GM21381 (cell line): ENCODE results near the gene COMMD9.

Experiments used
- ATAC-seq: cut with Tn5 transposase; IDR thresholded peaks from one replicate; pipeline ENCODE4 v1.9.1; 2021; ENCODE audit warnings: mild to moderate bottlenecking, moderate library complexity; ENCODE audit not compliant: unreplicated experiment

Gene COMMD9

DNA sequence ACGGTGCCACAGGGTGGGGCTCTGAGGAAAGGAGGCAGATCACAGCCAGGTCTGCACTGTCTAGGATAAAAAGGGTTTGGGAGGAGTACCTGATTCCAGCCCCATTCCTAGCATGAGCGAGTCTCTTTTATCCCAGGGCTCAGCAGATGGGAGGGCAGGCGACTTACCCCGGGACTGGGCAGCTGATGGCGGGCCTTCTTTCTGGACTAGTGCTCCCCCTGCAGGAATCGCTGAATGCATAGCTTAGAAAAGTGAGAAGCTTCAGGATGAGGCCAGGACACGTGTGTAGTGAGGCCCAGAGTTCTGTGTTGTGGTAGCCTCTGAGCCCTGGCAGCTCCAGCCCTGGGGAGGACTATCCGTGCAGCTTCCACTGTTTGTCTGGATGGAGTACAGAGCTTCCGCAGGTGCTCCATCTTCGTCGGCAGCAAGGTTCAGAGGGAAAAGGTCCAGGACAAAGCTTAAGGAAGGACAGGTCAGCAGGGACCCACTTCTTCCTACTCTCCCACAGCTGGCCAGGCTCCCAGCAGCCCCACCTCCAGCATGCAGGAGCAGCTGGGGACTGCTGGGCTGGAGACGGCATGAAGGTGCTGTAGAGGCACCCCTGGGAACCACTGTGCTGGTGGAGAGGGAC lies 30.4 kb downstream of the COMMD9 start:
- no peak for ATAC-seq

DNA sequence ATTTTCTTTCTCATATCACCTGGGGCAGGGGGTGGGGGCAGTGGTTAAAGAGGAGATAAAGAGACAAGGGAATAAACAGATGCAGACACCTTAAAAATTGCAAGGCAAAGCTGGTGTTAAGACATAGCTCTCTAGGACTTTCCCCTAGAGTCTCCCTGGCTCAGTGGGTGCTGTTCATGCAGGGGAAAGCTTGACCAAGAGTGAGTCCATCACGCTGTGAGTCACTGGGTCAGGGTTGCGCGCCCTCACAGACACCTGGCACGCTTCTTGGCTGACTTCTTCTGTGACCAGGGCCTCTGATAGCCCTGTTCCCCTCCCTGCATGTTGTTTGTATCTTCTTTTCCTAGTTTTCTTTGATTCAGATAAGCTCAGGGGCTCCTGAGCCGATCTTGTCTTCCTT lies 31.9 kb downstream of the COMMD9 start:
- ATAC-seq: no peak

DNA sequence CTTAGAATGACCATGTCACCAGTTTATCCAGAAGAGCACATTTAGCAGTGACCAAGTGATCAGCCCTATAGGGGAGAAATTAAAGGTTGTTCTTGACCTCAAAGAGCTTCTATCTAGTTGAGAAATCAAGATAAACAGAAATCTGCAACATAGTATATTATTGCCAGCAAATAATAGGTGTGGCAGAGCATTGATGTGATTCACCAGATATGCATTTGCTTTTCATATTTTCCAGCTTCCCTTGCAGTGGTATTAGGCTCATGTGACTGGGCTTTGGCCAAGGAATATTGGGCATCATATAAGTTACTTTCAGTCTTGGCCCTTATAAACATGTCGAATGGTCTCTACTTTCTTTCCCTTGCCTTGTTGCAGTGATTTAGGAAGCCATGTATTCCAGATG lies 34.5 kb downstream of the COMMD9 start:
- ATAC-seq: no peak

DNA sequence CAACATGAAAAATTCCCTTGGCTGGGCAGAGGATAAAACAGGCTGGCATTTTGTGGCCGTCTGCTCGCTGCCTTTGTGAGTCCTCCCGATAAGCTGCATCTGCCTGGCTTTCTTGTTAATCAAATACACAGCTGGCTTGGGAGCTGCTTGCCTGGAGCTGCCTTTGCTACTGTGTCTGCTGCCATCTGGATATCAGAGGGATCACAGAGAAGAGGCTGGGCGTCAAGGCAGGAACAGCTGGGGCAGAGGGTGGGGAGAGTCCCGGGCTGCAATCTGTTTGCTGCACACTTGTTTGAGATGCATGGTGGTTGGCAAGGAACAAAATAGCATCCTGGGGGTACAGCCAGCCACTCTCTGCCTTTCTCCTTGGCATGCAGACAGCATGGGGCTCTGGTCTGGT lies 36.0 kb downstream of the COMMD9 start:
- ATAC-seq: no peak

DNA sequence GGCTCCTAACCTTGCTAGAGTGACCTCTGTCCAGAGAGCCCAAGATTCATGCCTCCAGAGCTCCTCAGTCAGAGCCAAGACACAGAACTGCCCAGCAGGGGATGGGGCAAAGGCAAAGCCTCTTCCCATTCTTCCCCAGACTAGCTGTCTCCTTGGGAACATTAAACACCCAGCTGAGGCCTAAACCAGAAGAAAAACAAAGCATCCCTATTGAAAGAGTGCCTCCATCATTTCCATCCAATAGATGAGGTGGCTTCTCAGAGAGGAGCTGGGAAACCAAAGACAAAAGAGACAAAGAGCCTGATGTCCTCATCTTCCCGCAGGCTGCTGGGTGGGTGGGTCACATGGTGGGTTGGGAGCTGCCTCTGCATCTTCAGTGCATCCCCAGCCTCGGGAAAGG lies 37.4 kb downstream of the COMMD9 start:
- no peak for ATAC-seq

DNA sequence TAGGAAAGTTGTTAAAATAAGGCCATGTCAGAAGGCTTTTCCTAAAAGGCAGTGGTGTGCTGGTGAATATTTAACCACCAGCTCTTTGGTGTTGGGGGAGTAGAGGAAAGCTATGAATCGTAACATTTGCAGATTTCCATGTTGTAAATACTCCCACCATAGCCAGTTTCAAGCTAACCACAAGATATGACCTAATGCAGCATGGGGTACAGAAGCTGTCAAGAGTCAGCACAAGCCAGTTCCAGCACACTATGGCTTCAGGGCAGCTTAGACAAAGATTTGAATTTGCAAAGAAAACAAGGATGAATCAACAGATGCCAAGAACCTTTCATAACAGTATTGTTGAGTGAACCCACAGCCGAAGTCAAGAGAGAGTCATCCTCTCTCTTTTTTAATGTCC lies 40.0 kb downstream of the COMMD9 start:
- ATAC-seq: no peak

DNA sequence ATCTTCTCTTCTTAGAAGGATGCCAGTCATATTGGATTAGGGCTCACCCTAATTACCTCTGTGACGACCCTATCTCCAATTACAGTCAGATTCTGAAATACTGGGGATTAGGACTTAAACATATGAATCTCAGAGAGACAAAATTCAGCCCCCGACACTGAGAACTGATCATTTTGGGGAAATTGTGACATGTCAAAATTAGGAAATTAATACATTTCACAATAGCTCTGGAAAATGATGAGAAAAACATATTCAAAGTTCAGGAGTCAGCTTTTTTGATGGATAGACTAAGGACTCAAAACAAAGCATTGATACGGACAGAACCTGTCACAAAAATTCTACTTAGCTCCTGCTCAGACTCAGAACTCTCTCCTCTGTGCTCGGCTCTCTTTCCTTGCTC lies 40.8 kb downstream of the COMMD9 start:
- no peak for ATAC-seq

DNA sequence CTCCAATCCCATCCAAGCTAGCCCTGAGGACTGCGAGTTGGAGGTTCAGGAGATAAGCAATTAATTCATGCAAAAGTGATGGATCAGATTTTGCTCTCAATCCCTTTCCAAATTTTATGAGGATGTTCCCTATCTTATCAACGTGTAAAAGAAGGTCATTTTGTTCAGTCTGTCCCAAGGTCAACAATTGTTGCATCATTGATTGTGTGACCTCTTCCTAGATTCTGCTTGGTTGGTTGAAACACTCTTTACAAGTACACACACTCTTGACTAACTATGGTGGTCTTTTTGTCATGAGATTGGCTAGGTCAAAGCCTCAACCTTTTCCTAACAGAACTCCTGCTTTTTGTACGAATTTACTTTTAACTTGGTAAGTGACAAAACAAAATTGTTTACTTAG lies 41.7 kb downstream of the COMMD9 start:
- no peak for ATAC-seq

DNA sequence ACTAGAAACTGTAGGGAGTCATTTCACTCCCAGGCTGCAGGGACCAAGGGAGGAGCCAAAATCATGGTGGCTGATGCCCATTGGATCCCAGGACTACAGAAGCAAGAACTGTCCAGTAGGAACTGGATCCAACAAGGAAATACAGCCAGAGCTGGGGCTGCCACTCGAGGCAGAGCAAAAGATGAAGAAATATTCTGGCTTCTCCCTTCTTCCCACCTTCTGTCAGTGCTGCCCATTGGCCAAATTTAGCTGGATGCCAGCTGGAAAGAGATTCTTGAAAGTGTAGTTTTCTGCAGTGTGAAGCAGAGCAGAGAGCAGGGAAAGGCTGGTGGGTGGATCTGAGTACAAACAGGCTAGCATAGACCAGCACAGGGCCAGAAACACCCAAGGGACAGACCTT lies 45.6 kb downstream of the COMMD9 start:
- no peak for ATAC-seq

DNA sequence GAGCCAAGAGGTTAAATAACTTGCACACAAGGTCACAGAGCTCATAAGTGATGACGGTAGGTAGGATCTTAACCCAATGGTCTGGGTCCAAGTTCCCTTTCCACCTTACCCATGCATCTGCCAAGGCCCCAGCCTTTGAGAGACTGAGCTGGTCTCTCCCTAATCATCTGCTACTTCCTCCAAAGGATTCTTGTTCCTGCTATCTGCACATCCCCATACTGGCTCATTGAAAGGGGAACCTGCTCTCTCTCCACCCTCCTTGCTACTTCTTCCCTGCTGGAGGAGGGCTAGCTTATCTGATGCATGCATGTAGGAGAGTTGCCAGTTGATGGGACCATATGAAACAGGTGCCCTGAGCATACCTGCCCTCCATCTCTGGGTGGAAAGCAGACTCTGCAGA lies 47.7 kb downstream of the COMMD9 start:
- ATAC-seq: no peak

DNA sequence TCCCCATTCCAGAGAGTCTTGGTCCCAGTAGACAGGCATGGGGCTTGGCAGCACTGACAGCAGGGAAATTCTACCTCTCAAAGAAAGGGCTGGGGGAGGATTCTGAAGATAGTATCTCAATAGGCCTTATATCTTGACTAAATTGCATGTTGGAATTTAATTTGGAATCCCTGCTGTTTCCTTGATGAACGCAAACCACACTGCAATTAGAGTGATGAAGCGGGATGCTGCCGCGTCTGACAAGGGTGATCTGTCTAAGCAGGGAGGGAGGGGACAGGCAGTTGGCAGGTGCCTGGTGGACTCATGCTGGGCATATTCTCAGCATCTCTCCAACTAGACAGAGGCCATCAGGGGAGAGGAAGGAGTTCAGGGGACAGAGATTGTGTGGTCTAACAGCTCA lies 48.4 kb downstream of the COMMD9 start:
- ATAC-seq: no peak

DNA sequence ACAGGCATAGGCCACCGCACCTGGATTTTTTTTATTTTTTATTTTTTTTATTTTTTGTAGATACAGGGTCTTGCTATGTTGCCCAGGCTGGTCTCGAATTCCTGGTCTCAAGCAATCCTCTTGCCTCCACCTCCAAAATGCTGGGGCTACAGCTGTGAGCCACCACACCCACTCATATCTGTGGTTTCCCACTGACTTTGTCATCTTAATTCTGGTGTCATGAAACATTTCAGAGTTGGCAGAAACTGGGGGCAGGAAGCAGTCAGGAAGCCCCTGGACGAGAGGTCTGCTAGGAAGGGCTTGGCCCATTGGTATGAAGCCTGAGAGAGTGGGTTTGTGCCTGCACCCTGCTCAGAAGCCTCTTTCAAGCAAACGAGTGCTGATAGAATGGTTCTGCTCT lies 49.1 kb downstream of the COMMD9 start:
- no peak for ATAC-seq

DNA sequence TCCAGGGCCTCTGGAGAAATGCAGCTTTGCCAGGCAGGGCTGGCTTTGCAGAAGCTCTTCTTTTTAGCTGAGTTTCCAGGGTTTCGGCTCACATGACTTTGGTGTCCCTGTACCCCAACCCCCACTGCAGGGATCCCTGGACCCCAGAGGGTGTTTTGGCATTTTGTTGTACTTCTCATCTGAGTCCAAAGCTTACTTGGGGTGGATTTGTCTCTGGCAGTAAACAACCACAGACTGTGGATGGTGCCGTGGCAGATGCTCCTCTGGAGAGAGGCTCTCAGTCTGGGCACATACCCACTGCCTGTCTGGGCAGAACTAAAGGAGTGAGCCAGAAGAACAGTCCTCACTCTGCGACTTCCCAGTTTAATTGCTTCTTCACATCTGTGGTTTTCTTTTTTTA lies 49.6 kb downstream of the COMMD9 start:
- no peak for ATAC-seq

DNA sequence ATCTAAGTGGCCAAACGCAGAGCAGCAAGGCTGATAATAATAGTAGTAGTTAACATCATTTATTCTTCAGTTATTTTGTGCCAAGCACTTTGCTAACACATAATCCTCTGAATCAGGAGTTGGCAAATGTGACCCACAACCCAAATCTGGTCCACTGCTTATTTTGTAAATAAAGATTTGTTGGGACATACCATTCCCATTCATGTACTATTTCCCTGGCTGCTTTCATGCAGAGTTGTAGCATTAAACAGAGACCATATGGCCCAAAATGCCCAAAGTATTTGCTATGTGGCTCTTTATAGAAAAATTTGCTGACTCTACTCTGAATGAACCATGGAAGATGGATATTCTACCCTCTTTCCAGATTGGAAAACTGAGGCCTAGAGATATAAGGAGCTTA lies 50.3 kb downstream of the COMMD9 start:
- no peak for ATAC-seq

DNA sequence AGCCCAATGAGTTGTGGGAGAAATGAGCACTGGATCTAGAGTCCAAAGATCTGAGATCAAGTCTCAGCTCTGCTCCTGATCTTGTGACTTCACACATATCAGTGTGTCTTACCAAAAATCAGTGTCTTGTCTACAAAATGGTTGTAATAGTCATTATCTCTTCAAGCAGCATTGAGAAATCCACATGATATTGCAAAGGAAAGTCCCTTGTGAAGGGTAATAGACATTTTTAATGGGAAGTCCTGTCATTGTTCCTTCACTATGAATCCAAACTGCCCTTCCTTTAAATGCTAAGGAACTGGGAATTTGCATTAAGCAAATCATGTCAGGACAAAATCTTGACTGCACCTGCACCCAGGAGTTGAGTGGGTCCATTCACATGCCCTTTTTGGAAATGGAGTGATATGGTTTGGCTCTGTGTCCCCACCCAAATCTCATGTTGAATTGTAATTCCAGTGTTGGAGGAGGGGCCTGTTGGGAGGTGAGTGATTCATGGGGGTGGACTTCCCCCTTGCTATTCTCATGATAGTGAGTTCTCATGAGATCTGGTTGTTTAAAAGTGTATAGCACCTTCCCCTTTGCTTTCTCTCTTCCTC lies 51.1 kb downstream of the COMMD9 start:
- no peak for ATAC-seq

DNA sequence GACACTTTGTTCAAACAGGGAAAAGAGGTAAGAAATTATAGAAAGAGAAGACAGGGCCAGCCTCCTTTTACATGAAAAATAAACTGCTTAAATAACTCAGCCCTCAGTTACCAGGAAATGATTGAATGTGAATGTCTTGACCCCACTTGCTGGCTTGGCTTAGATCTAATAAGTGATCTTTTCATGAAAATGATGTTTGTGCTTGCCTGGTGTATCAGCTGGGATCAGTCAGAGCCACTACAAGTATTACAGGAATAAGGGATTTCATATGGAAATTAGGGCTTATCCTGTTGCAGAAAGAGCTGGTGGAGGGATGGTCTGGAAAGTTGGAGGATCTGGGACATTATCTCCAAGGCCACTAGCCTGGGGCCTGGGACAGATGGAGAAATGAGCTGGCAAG lies 51.8 kb downstream of the COMMD9 start:
- no peak for ATAC-seq

DNA sequence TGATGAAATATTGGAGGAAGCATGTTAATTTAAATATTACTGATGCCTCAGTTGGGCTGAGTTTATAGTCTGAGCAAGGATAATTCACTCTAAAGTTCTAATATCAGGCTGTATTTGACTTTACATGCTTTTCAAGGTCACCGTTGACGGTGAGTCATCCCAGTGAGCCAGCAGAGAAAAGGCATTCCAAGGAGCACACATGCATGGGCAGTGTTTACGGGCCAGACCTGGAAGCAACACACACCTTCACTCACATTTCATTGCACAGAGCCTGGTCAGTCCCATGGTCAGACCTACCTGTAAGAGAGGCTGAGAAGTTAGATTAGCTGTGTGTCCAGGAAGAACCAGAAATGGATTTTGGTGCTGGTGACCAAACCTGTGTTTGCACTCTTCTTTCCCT lies 53.5 kb downstream of the COMMD9 start:
- ATAC-seq: no peak

DNA sequence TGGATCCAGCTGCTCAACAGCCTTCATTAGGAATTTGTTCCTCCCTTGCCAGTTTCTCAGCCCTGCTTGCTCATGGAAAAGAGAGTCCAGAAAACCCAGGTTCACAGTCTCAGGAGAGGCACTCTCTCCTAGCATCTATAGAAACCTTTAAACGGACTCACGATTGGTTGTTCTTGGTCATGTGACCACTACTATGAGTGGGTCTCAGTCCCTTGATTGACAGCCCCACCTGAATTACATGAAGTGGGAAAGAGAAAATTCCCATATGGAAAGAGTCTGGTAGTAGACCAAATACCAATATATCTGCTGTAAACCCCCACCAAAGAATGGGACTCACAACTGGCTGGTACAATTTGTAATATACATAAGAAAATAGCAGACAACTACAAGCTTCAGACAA lies 54.4 kb downstream of the COMMD9 start:
- ATAC-seq: no peak

DNA sequence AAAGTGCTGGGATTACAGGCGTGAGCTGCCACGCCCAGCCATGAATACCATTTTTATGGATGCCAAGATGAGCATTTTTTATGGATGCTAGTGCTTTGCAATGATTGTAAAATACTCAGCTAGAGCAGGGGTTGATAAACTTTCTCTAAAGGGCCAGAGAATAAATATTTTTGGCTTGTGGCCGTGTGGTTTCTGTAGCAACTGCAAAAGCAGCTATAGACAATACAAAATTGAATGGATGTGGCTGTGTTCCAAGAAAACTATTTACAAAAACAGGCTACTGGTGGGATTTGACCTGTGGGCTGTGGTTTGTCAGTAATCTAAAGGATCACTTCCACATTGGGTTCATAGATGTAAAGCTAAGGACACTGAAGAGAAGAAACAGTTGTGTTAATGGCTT lies 56.0 kb downstream of the COMMD9 start:
- no peak for ATAC-seq

DNA sequence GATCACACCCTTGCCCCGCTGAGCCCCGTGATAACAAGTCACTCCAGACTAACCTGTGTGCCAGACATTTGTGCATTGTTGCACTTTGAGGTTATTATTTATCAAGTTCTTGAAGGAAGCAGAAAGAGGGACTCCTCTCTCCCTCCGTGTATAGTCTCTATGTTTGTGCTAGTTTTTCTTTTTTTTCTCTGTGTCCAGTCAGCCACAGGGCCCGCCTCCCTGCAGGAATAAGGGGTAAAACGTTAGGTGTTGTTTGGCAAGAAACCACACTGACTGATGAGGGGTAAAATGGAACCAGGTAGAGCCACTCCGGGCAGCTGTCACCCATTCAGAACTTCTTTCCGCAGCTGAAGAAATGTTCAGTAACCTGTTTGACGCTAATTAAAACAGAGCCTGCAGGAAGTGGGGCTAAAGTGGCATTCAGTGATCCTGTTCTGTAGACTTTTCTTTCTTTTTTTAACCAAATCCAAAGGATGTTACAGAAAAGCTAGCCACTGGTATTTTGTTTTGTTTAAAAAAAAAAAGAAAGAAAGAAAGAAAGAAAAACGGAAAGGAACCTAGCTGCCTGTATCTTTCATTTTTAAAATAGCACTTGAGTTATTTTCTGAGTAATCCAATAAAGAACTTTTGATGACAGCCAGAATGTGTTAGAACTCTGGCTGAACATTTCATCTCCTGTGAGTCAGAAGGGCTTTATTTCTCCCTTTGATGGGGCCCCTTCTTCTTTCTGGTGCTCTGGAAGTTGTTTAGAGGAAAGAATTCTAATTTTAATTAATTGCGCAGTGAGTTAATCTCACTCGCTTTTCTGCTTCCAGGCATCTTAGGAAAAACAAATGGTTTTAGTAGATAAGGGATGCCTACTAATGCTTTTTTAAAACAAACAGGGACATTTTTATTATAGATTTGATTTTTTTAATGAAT lies 58.2 kb downstream of the COMMD9 start:
- ATAC-seq: no peak

DNA sequence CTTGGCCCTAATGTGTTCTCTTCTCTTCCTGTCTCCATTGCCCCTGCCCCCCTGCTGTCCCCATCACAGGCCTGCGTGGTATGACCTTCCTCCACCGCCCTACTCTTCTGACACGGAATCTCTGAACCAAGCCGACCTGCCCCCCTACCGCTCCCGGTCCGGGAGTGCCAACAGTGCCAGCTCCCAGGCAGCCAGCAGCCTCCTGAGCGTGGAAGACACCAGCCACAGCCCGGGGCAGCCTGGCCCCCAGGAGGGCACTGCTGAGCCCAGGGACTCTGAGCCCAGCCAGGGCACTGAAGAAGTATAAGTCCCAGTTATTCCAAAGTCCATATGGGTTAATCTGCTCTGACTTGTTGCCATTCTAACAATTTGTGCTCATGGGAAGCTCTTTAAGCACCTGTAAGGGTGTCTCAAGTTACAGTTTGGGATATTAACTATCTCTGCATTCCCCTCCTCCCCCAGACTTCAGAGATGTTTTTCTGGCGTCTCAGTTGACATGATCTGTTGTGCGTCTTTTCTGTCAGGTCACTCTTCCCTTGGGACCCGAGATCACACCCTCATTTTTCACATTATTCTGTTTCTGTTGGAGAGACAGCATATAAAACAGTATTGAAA lies 60.0 kb downstream of the COMMD9 start:
- ATAC-seq: no peak

DNA sequence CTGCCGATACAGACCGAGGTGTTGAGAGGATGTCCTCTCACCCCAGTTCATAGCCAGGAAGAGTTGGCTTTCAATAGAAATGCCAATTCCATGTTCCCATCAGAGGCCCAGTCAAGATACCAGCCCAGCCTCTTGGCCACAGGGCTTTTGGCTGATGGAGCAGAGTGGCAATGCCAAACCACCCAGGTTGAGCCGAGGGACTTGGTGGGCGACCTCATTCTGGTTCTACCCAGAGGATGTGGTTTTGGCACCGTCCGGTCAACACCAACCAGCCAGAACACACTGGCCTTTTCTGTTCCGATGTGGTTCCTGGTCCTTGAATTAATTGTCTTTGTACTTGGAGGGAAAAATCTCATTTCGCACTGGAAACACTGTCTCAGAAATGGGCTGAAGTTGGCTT lies 60.5 kb downstream of the COMMD9 start:
- no peak for ATAC-seq
